DOHH2 (cell line): ENCODE measurements around the gene ACSS2.

ENCODE experiments used
- H3F3A ChIP-seq: fragments of 200-600 bp; sonication (generic), shearing (Covaris generic); 2 replicates; pipeline ENCODE4 v1.6.0; 2016; ENCODE audit warnings: antibody characterized with exemption, mild to moderate bottlenecking; ENCODE audit not compliant: control insufficient read depth, insufficient read depth
- H3K27ac ChIP-seq: fragments of 200-600 bp; sonication (generic); 2 replicates; pipeline ENCODE4 v1.5.1; 2014; ENCODE audit warnings: low read depth, mild to moderate bottlenecking, low read length, moderate library complexity
- H3K27me3 ChIP-seq: fragments of 200-600 bp; sonication (generic); 2 replicates; pipeline ENCODE4 v1.6.1; 2014; ENCODE audit warnings: mild to moderate bottlenecking, low read length, mixed read lengths; ENCODE audit not compliant: control insufficient read depth
- H3K36me3 ChIP-seq: fragments of 200-600 bp; sonication (generic); 2 replicates; pipeline ENCODE4 v1.6.1; 2014; ENCODE audit warnings: mild to moderate bottlenecking, low read length, moderate library complexity, mixed read lengths; ENCODE audit not compliant: control insufficient read depth
- H3K4me1 ChIP-seq: fragments of 200-600 bp; sonication (generic); 2 replicates; pipeline ENCODE4 v1.6.1; 2014; ENCODE audit warnings: mild to moderate bottlenecking, low read length, mixed read lengths; ENCODE audit not compliant: control insufficient read depth
- H3K4me2 ChIP-seq: fragments of 200-600 bp; sonication (generic); 2 replicates; pipeline ENCODE4 v1.6.0; 2014; ENCODE audit warnings: mild to moderate bottlenecking, low read length, moderate library complexity
- H3K4me3 ChIP-seq: fragments of 200-600 bp; sonication (generic); 2 replicates; pipeline ENCODE4 v1.5.1; 2014; ENCODE audit warnings: mild to moderate bottlenecking, low read length, mixed read lengths
- H3K79me2 ChIP-seq: fragments of 200-600 bp; sonication (generic); 2 replicates; pipeline ENCODE4 v1.6.1; 2014; ENCODE audit warnings: mild to moderate bottlenecking, low read length, mixed read lengths; ENCODE audit not compliant: control insufficient read depth
- H3K9me2 ChIP-seq: fragments of 200-600 bp; sonication (generic); replicated peaks from 2 replicates; pipeline ENCODE4 v1.6.1; 2014; ENCODE audit warnings: mild to moderate bottlenecking, low read length, mixed read lengths; ENCODE audit not compliant: control insufficient read depth
- H3K9me3 ChIP-seq: fragments of 200-600 bp; sonication (generic); 2 replicates; pipeline ENCODE4 v1.6.1; 2014; ENCODE audit warnings: antibody characterized with exemption, low read length, mixed read lengths; ENCODE audit not compliant: control insufficient read depth, insufficient read depth
- H4K20me1 ChIP-seq: fragments of 200-600 bp; sonication (generic); 2 replicates; pipeline ENCODE4 v1.6.0; 2014; ENCODE audit warnings: low read depth, mild to moderate bottlenecking, antibody characterized with exemption, low read length, moderate library complexity; ENCODE audit not compliant: control insufficient read depth, insufficient read depth
- CTCF ChIP-seq: fragments of 200-600 bp; sonication (generic); IDR thresholded peaks from one replicate; pipeline ENCODE4 v1.5.1; 2014; ENCODE audit warnings: antibody characterized with exemption, mild to moderate bottlenecking, low read depth, low read length; ENCODE audit not compliant: poor library complexity, severe bottlenecking
- EZH2phosphoT487 ChIP-seq: fragments of 200-600 bp; sonication (generic); IDR thresholded peaks from 2 replicates; pipeline ENCODE4 v1.6.1; 2017; ENCODE audit warnings: borderline replicate concordance, mild to moderate bottlenecking, antibody characterized with exemption, low read length, moderate library complexity, mixed read lengths

ACSS2 gene

GRCh38 chr20:34859826-34860545 is 16.4 kb upstream of the ACSS2 start:
- H3K4me3 ChIP-seq, result no peak overlapping the region
- H3F3A ChIP-seq, result no peaks in the 10 kb centered on the region
- no peaks in the 10 kb centered on the region for H4K20me1 ChIP-seq
- H3K4me1 ChIP-seq, result no peaks in the 10 kb centered on the region
- H3K79me2 ChIP-seq, result no peaks in the 10 kb centered on the region
- TF ChIP-seq EZH2phosphoT487 (no peak), CTCF (no peak)
- no peaks in the 10 kb centered on the region for H3K9me2 ChIP-seq
- H3K4me2 ChIP-seq, result no peak overlapping the region
- H3K27me3 ChIP-seq, result no peaks in the 10 kb centered on the region
- H3K9me3 ChIP-seq, result no peaks in the 10 kb centered on the region
- H3K36me3 ChIP-seq, result no peaks in the 10 kb centered on the region
- H3K27ac ChIP-seq, result no peak overlapping the region

- Histone ChIP-seq H3K36me3 (no peaks in the 10 kb centered on the region), H4K20me1 (no peaks in the 10 kb centered on the region), H3K79me2 (no peaks in the 10 kb centered on the region), H3K4me1 (no peaks in the 10 kb centered on the region), H3F3A (no peaks in the 10 kb centered on the region), H3K27ac (no peak overlapping the region), H3K4me2 (no peak overlapping the region), H3K4me3 (no peak overlapping the region), H3K27me3 (0 out of 2 replicates have a peak, but pooled peaks cover 3% of the 10 kb centered on the region), H3K9me3 (no peaks in the 10 kb centered on the region), H3K9me2 (no peaks in the 10 kb centered on the region)
- no peak for TF ChIP-seq EZH2phosphoT487
Measured at GRCh38 chr20:34861386-34862084, 14.9 kb upstream of the ACSS2 start.

- H3K27me3 ChIP-seq, result 0 out of 2 replicates have a peak, but pooled peaks cover 3% of the 10 kb centered on the region
- H3K79me2 ChIP-seq, result no peaks in the 10 kb centered on the region
- H4K20me1 ChIP-seq, result no peaks in the 10 kb centered on the region
- H3K9me2 ChIP-seq, result no peaks in the 10 kb centered on the region
- H3K27ac ChIP-seq, result no peak overlapping the region
- H3K9me3 ChIP-seq, result no peaks in the 10 kb centered on the region
- H3K4me1 ChIP-seq, result no peaks in the 10 kb centered on the region
- H3K4me2 ChIP-seq, result no peak overlapping the region
- no peaks in the 10 kb centered on the region for H3F3A ChIP-seq
- no peaks in the 10 kb centered on the region for H3K36me3 ChIP-seq
- TF ChIP-seq CTCF, result no peak
- TF ChIP-seq EZH2phosphoT487, result no peak
- H3K4me3 ChIP-seq, result no peak overlapping the region
Measured at GRCh38 chr20:34862724-34863123, 13.7 kb upstream of the ACSS2 start.

- Histone ChIP-seq H3K4me2 (no peak overlapping the region), H4K20me1 (no peaks in the 10 kb centered on the region), H3K27me3 (peaks cover 3% of the 10 kb centered on the region; the same call in 1 of the 2 replicates), H3K36me3 (no peaks in the 10 kb centered on the region), H3K79me2 (no peaks in the 10 kb centered on the region), H3F3A (no peaks in the 10 kb centered on the region), H3K4me1 (no peaks in the 10 kb centered on the region), H3K27ac (no peak overlapping the region), H3K9me3 (no peaks in the 10 kb centered on the region), H3K4me3 (no peak overlapping the region), H3K9me2 (no peaks in the 10 kb centered on the region)
- TF ChIP-seq CTCF (no peak), EZH2phosphoT487 (no peak)
Measured at GRCh38 chr20:34863421-34863965, 12.9 kb upstream of the ACSS2 start.
